Right kidney (tissue), 1 donor: Measurements from ENCODE around the gene THRSP.

Experiments
- DNase-seq: peaks from one replicate; pipeline ENCODE4 v3.0.0-alpha.2; 2016

Gene THRSP

GRCh38 chr11:78097666-78098385 lies 34.2 kb downstream of the THRSP start:
- DNase-seq, result no peak

- no peak for DNase-seq
These were observed 36.0 kb downstream of the THRSP start for GRCh38 chr11:78099666-78100065.

DNA sequence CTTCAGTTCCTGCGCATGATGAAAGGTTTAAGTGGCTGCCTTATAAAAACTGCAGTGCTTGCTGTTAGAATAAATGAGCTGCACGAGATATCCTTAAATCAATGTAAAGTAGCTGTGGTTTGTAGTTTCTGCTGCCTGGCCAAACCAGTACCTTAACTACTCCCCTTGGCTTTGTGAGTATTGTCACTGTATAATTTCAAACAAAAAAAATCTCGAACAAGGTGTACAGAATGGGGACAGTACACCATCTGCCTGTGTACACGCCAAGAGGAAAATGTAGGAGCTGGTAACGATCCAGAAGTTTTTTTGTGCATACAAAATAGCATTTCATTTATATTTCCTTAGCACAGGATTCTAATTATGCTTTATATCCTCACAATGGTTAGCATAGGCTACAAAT lies 36.6 kb downstream of the THRSP start:
- DNase-seq, result no peak

- no peak for DNase-seq
These were observed 37.2 kb downstream of the THRSP start for GRCh38 chr11:78100676-78101472.

DNA sequence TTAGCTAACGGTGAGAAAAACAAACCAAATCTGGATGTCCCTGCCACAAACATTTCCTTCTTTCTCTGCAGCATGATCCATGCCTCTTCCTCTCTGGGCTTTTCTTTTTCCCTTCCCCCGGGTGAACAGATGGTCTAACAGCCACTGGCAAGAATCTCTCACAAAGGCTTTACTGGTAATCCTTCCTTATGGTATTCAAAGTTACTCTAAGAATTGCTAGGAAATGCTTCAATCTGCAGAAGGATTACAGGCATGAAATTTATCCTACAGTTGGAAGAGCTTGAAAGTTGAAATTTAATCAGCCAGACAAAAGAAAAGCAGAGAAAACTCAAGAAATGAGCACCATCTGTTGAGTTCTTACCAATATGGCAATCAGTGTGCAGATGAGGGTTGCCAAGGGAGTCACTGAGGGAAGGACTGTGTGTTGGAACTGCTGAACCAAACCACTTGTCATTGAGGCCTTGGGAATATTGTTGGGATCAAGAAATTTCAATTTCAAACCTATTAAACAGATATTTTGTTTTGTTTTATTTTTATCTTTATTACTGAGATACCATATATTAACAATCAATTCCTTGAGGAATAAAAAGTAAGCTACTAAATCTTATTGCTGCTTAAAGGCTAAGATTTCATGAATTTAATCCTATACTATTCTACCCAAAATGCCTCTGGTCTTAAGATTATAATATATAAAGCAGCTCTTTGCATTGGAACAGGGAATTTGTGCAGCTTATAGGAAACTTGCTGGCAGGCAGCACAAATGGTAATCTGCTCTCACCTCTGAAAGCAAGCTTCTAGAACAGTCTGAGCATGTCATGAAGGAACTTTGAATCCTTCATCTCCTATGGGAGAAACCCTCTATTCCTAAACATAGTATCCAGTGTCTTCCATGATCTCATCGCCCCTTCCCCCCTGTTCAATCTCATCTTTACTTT lies 45.7 kb downstream of the THRSP start:
- DNase-seq, result no peak

GRCh38 chr11:78110351-78110750 lies 46.7 kb downstream of the THRSP start:
- no peak for DNase-seq

DNA sequence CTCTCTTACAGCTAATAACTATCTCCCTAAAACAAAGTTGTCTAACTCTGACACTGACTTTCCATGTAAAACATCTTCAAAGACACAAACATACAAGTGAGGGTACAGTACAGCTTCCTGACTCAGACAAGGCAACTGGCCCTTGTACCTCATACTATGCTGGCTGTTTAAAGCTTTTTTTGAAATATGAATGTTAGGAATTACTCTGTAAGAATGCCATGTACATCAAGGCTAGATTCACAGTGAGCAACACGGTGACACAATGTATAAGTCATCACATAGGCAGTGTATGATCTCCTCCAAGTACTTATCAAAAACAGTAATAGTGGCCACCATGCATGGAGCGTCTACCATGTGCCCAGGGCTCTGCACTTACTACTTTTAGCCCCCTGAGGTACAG lies 47.2 kb downstream of the THRSP start:
- DNase-seq, result no peak

DNA sequence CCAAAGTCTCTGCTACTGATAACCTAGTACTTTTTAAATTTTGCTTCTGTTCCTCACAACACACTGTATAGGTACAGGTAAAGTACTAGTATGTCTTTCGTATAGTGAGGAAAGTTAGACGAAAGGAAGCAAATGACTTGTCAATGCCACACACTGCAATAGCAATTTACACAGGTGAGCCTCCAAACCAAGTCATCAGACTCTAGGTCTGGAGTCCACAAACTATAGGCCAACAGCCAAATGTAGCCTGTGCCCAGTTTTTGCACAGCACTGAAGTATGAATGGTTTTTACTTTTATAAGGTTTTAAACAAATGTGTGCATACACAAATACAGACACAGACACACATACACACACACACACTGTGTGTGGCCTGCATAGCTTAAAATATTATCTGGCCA lies 47.6 kb downstream of the THRSP start:
- no peak for DNase-seq

GRCh38 chr11:78112582-78113275 lies 49.1 kb downstream of the THRSP start:
- DNase-seq, result no peak
